ENCODE results near the gene CYP4F12.

The CYP4F12 gene

GRCh38 chr19:15702534-15702930 is 29.6 kb downstream of the CYP4F12 start:
- no peak for DNase-seq (ENCODE audit: low read depth in 2 of 2)

- DNase-seq (ENCODE audit: low read depth in 2 of 2): no peak
These were observed 41.8 kb downstream of the CYP4F12 start for GRCh38 chr19:15714638-15715037.

- DNase-seq (ENCODE audit: low read depth in 2 of 2): no peak
These were observed 42.8 kb downstream of the CYP4F12 start for GRCh38 chr19:15715642-15716041.

- no peak for DNase-seq (ENCODE audit: low read depth in 2 of 2)
These were observed 44.9 kb downstream of the CYP4F12 start for GRCh38 chr19:15717809-15718208.

GRCh38 chr19:15721268-15721667 is 48.4 kb downstream of the CYP4F12 start:
- no peak for DNase-seq (ENCODE audit: low read depth in 2 of 2)

GRCh38 chr19:15722956-15723355 is 50.1 kb downstream of the CYP4F12 start:
- DNase-seq (ENCODE audit: low read depth in 2 of 2): no peak

GRCh38 chr19:15727724-15728123 is 54.8 kb downstream of the CYP4F12 start, which contains the start of gene OR10H2:
TSS of gene OR10H2 (plus strand) at chr19:15728024. CDS start at chr19:15728044, 20 bp downstream.
- no peak for DNase-seq (ENCODE audit: low read depth in 2 of 2)

- no peak for DNase-seq (ENCODE audit: low read depth in 2 of 2)
These were observed 57.7 kb downstream of the CYP4F12 start for GRCh38 chr19:15730538-15730937.

- DNase-seq (ENCODE audit: low read depth in 2 of 2): no peak
These were observed 59.5 kb downstream of the CYP4F12 start for GRCh38 chr19:15732388-15732787.

GRCh38 chr19:15733895-15734294 is 61.0 kb downstream of the CYP4F12 start:
- DNase-seq (ENCODE audit: low read depth in 2 of 2): no peak

- DNase-seq (ENCODE audit: low read depth in 2 of 2): no peak
These were observed 64.8 kb downstream of the CYP4F12 start, which contains the start of gene OR10H3 for GRCh38 chr19:15737722-15738121. TSS of gene OR10H3 (plus strand) at chr19:15737985. CDS start at chr19:15741393, 3,408 bp downstream.

GRCh38 chr19:15740785-15741184 is 67.9 kb downstream of the CYP4F12 start:
- no peak for DNase-seq (ENCODE audit: low read depth in 2 of 2)
